Right cardiac atrium (tissue), 5 donors: Measurements from ENCODE around the gene ZBTB3. TPM values are rescaled to one million over a fixed set of nuclear protein-coding genes. Genes with fewer than 3 reads are reported as not detected.

Experiments used
- ATAC-seq, 2 donors: fragments of 200-7000 bp; cut with Tn5 transposase; one replicate each; pipeline versions ENCODE4 v1.8.0 to v1.9.1; 2020; ENCODE audit warnings: moderate library complexity in 2 of 2, mild to moderate bottlenecking in 1 of 2
- DNase-seq, 3 donors: peaks; one replicate each; pipeline ENCODE4 v3.0.0-alpha.2; 2020
- H3K27ac ChIP-seq: one replicate; pipeline ENCODE4 v1.5.1; 2013; ENCODE audit warnings: mild to moderate bottlenecking, low read length, control low read depth, moderate library complexity
- H3K27me3 ChIP-seq: one replicate; pipeline ENCODE4 v1.6.1; 2013; ENCODE audit not compliant: control insufficient read depth, insufficient read depth
- H3K4me1 ChIP-seq: one replicate; pipeline ENCODE4 v1.6.1; 2013; ENCODE audit warnings: low read length; ENCODE audit not compliant: control insufficient read depth, insufficient read depth
- H3K4me3 ChIP-seq: one replicate; pipeline ENCODE4 v1.5.1; 2013; ENCODE audit warnings: low read length, control low read depth
- H3K9me3 ChIP-seq: one replicate; pipeline ENCODE4 v1.6.1; 2013; ENCODE audit warnings: low read length; ENCODE audit not compliant: control insufficient read depth
- WGBS: extraction: QIAGEN DNeasy Blood & Tissue Kit; methylation state at CpG from one replicate; pipeline ENCODE4 v1.1.7; 2013; 5-methylcytosine and 5-hydroxymethylcytosine counted together
- intact Hi-C, 4 donors: fragments of 100-400 bp; cut with DNase I; formaldehyde crosslinking; loops; one replicate each; pipeline versions ENCODE4 v1.11.0 to v1.14.0; 2022 to 2023
- long read RNA-seq, 4 donors: library from polyadenylated mRNA; unstranded; transcript quantifications; one replicate each; pipeline ENCODE4 v2.0.0, GENCODE V29; 2020 to 2021
- polyA plus RNA-seq: library from polyadenylated mRNA; stranded (reverse); fragments of 200-250 nt; gene quantifications from one replicate; pipeline ENCODE4 v1.2.3, GENCODE V29; 2013
- total RNA-seq, 4 donors: library from RNA; stranded (reverse); fragmentation: NEBNext Ultra II Directional; extraction: Animal tissue kit (Norgen Biotek cat#: 25700); gene quantifications; one replicate each; pipeline ENCODE4 v1.2.1, GENCODE V29; 2021
- donor health status: healthy with polysubstance abuse.
- donor health status: DM: no; HTN: yes; CAD: no.
- donor health status: DM: no; HTN: no; CAD: no.
- donor health status: DM: no; HTN: yes; CAD: no; lungs with severe emphysema.
- donor health status: DM: yes; HTN: yes; CAD: no.

Gene ZBTB3
- total RNA-seq (10 to 100 TPM in 2 of 4 donors, 1 to 10 TPM in 2; 7.8 to 14.5 (median 9.5) TPM), polyA plus RNA-seq (4.0 TPM)
- long read RNA-seq, donor 1, partial matches to known transcripts: 0 of 3 reads
- long read RNA-seq, donor 1, other reads (novel, unspliced or antisense): 2 of 3 reads
- long read RNA-seq, donor 2, partial matches to known transcripts: 0 of 3 reads
- long read RNA-seq, donor 2, other reads (novel, unspliced or antisense): 1 of 3 reads
- long read RNA-seq, donor 3, transcript ZBTB3-201 (2 exons, 2,978 nt): major isoform, 5 of 13 reads
- long read RNA-seq, donor 3, partial matches to known transcripts: 0 of 13 reads
- long read RNA-seq, donor 3, other reads (novel, unspliced or antisense): 8 of 13 reads
- long read RNA-seq, donor 4, partial matches to known transcripts: 0 of 7 reads
- long read RNA-seq, donor 4, other reads (novel, unspliced or antisense): 3 of 7 reads

DNA sequence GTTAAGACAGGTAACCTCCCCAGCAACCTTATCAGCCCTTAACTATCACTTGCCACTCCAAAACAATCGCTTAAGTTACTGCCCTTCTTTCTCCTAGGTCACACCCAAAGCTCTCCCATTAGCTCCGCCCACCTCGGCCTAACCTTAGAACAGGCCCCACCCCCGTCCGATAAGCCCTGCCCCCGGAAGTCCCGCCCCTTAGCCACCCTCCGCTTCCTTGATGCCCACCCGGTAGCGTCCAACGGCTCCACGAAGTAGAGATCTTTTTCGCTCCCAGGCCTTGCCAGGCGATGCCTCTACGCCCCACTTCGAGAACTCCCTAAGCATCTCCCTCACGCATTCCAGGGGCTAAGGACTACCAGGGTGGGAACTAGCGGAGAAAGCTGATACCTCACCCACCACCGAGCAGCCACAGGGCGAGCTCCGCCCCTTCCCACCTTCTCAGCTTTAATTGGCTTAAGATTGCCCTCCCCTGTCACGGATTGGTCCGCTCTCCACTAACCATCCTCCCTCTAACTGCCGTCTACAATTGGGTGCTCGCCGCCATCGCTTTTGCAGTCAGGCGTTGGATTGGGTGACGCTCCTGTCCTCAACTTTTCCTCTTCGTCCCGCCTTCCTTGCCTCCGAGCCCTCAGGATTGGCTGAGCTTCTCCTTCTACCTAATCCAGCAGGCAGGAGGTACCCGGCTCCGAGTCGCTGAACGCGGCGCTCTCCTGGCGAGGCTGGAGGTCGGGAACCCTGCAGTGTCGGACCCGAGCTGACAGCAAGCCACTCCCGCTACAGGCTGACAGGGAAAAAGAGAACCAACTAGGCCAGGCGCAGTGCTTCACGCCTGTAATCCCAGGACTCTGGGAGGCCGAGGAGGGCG lies at the start of gene ZBTB3:
ZBTB3 (minus strand) TSS at position 425 of the 868 bp plus-strand sequence. CDS start 496 bp downstream, outside the sequence.
- DNase-seq: peak; percentile 97 to 98 (median 97)
- no peaks in the 10 kb centered on the region for H3K27me3 ChIP-seq
- peak within 1 kb of the TSS; percentile 98 for H3K27ac ChIP-seq
- peak within 1 kb of the TSS; percentile 74 for H3K4me3 ChIP-seq
- ATAC-seq: peak; percentile 98
- peaks cover 5% of the 10 kb centered on the region for H3K4me1 ChIP-seq
- no peaks in the 10 kb centered on the region for H3K9me3 ChIP-seq
- under 1% methylated on average over 47 of the region's 47 CpGs for WGBS
- intact Hi-C loops: no loop called here

- no peaks in the 10 kb centered on the region for H3K9me3 ChIP-seq
- DNase-seq (peak in 1 of 3 donors; percentile 12), ATAC-seq (no peak)
- H3K27ac ChIP-seq: no peak overlapping the region
- WGBS: 81% methylated on average over 4 of the region's 4 CpGs
- no peaks in the 10 kb centered on the region for H3K27me3 ChIP-seq
- intact Hi-C loops: loop anchor here in 1 of 4 donors (5.0 kb wide), 1 partner anchor 36 kb away; the partner anchor contains the start of gene WDR74
- H3K4me3 ChIP-seq: no peak overlapping the region
- peaks cover 2% of the 10 kb centered on the region for H3K4me1 ChIP-seq
These were observed 47.1 kb upstream of the ZBTB3 start for GRCh38 chr11:62801071-62801470.

- ATAC-seq: no peak
- 91% methylated on average over 10 of the region's 10 CpGs for WGBS
- peak in 1 of 3 donors; percentile 54 for DNase-seq
- intact Hi-C loops: no loop called here
- Histone ChIP-seq H3K4me1 (no peaks in the 10 kb centered on the region), H3K27ac (no peak overlapping the region), H3K9me3 (no peaks in the 10 kb centered on the region), H3K4me3 (no peak overlapping the region), H3K27me3 (no peaks in the 10 kb centered on the region)
These were observed 45.5 kb upstream of the ZBTB3 start for GRCh38 chr11:62799486-62799885.

DNA sequence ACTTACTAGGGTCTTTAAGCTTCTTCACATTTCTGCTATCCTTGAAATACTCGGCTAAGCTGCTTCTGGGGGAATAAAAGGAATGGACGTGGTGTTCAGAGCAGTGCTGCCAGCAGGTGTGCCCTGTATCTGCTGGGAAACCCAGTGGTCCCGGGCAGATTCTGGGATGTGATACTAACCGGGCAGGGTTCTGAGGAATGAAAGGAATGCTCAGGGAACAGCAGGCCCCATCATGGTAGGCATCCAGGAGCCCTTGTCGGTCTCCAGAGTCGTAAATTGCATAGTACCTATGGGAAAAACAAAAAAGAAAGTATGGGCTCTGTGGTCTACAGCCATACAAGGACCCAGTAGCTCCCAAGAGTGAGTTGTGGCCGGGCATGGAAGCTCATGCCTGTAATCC lies 42.3 kb upstream of the ZBTB3 start:
- Histone ChIP-seq H3K4me3 (no peak overlapping the region), H3K9me3 (no peaks in the 10 kb centered on the region), H3K27me3 (no peaks in the 10 kb centered on the region), H3K27ac (no peak overlapping the region), H3K4me1 (peaks cover 4% of the 10 kb centered on the region)
- intact Hi-C loops: no loop called here
- ATAC-seq (no peak), DNase-seq (peak in 1 of 3 donors; percentile 6)
- WGBS: 85% methylated on average over 7 of the region's 7 CpGs

DNA sequence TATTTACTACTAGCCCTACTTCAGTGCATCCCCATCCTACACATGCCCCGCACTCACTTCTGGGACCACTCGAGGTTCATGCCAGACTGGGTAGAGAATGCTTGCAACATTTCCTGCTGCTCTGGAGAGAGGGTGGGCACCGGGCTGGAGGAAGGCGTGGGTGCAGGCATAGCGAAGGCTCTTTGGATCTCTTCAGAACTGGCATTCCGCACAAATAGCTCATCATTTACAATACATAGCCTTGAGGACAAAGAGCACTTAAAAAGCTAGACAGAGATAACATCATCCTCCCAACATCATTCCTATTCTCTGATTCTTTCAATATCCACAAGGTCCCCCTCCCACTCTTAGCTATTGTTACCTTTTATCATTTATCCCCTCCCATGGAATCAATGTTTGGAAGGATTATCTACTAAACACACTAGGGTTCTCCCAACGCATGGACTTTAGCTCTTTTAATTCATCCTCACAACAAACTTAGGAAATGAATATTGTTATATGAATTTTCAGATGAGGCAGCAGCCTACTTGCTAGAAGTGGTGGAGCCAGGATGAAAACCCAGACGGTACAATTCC lies 40.3 kb upstream of the ZBTB3 start:
- Histone ChIP-seq H3K9me3 (no peaks in the 10 kb centered on the region), H3K27me3 (no peaks in the 10 kb centered on the region), H3K4me1 (peaks cover 6% of the 10 kb centered on the region), H3K4me3 (no peak overlapping the region), H3K27ac (no peak overlapping the region)
- intact Hi-C loops: loop anchor here in 1 of 4 donors (5.0 kb wide), 1 partner anchor 38 kb away; the partner anchor contains the start of genes STX5 and TEX54
- WGBS: 88% methylated on average over 8 of the region's 8 CpGs
- no peak for ATAC-seq
- DNase-seq: peak in 1 of 3 donors; percentile 10

- WGBS: 17% methylated on average over 11 of the region's 11 CpGs
- Histone ChIP-seq H3K27ac (peak overlapping the region; percentile 73), H3K4me1 (peaks cover 6% of the 10 kb centered on the region), H3K9me3 (no peaks in the 10 kb centered on the region), H3K27me3 (no peaks in the 10 kb centered on the region), H3K4me3 (peak overlapping the region; percentile 3)
- peak; percentile 46 to 82 (median 65) for DNase-seq
- intact Hi-C loops: loop anchor here in 1 of 4 donors (5.0 kb wide), 1 partner anchor 40 kb away; the partner anchor contains the start of genes STX5 and TEX54
- peak; percentile 8 to 10 for ATAC-seq
These were observed 38.2 kb upstream of the ZBTB3 start for GRCh38 chr11:62792202-62792575.

DNA sequence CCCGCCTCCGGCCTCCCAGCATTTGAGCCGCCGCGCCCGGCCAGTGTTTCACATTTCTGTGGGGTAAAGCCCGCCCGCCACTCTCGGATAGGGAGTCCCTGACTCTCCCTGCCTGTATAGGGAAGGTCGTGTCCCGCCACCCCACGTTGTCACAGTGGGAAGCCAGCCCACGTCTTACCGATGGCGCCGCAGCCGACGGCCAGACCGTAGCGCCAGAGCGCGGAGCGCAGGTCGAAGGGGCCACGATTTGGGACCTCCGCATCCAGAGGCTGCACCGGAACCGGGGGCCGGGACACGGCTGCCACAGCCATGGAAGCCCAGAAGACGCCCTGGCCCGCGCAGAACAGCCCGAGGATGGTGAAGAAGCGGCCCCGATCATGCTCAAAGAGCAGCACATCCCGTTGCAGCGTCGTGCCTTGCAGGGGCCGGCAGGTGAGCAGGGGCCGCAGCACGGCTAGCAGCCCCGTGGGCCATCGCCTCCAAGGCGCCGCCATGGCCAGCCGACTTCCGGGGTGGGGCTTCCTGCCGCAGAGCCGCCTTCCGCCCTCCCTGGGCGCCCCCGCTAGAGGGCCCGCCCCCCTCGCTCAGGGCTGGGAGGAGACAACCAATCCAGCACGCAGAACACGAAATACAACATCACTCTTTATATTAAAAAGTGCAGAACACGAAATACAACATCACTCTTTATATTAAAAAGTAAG lies 37.7 kb upstream of the ZBTB3 start, which contains the start of gene TMEM223:
TMEM223 (minus strand) TSS at position 506 of the 701 bp plus-strand sequence; CDS start at position 494, 12 bp downstream.
- no peaks in the 10 kb centered on the region for H3K9me3 ChIP-seq
- H3K4me3 ChIP-seq: peak within 1 kb of the TSS; percentile 72
- H3K4me1 ChIP-seq: peaks cover 6% of the 10 kb centered on the region
- WGBS: under 1% methylated on average over 58 of the region's 58 CpGs
- peak within 1 kb of the TSS; percentile 73 for H3K27ac ChIP-seq
- intact Hi-C loops: loop anchor here in 1 of 4 donors (5.0 kb wide), 1 partner anchor 41 kb away; the partner anchor contains the start of genes STX5 and TEX54
- no peaks in the 10 kb centered on the region for H3K27me3 ChIP-seq
- DNase-seq: peak; percentile 92 to 96 (median 96)
- ATAC-seq: peak; percentile 91

DNA sequence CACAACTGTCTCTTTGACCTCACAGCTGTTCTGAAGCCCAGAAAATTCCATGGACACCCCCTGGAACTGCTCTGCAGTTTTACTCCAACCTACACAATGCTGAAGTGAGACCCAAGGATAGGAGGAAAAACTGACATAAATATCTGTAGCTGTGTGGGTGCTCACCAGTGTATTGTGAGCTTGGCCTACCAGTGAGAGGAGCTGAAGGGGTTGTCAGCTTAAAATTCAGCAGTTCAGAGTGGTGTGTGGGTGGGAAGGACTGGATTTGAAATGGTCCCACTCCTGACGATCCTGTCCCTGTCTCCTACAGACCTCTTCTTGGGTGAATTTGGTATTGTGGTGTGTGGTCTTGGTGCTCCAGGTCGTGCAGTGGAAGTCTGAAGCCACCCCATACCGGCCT lies 35.6 kb upstream of the ZBTB3 start:
- H3K27ac ChIP-seq: no peak overlapping the region
- H3K4me3 ChIP-seq: no peak overlapping the region
- H3K9me3 ChIP-seq: no peaks in the 10 kb centered on the region
- intact Hi-C loops: loop anchor here in 3 of 4 donors (5.0 to 10.0 kb wide), 2 partner anchors 73 to 75 kb away; no protein-coding TSS in a partner anchor
- DNase-seq: no peak
- 50% methylated on average over 3 of the region's 3 CpGs for WGBS
- ATAC-seq: no peak
- peaks cover 6% of the 10 kb centered on the region for H3K4me1 ChIP-seq
- H3K27me3 ChIP-seq: no peaks in the 10 kb centered on the region

DNA sequence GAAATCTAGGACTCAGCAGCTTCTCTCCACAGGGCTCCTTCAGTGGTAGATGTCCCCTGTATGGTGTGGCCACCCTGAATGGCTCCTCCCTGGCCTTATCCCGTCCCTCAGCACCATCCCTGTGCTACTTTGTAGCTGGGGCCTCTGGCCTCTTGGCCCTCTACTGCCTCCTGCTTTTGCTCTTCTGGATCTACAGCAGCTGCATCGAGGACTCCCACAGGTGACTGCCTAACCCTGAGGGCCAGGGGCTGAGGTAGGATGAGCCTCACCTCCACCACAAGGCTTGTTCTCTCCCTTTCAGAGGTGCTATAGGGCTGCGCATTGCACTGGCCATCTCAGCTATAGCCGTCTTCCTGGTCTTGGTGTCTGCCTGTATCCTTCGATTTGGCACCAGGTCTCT lies 35.0 kb upstream of the ZBTB3 start:
- intact Hi-C loops: loop anchor here in 3 of 4 donors (5.0 to 10.0 kb wide), 2 partner anchors 73 to 76 kb away; no protein-coding TSS in a partner anchor
- no peaks in the 10 kb centered on the region for H3K27me3 ChIP-seq
- WGBS: 71% methylated on average over 5 of the region's 5 CpGs
- H3K4me3 ChIP-seq: no peak overlapping the region
- DNase-seq (peak in 1 of 3 donors; percentile 28), ATAC-seq (no peak)
- H3K27ac ChIP-seq: no peak overlapping the region
- H3K9me3 ChIP-seq: no peaks in the 10 kb centered on the region
- peaks cover 6% of the 10 kb centered on the region for H3K4me1 ChIP-seq
